Measurements from ENCODE around the gene N4BP2L2. TPM values are rescaled to one million over a fixed set of nuclear protein-coding genes. Genes with fewer than 3 reads are reported as not detected.

Gene N4BP2L2
- total RNA-seq, 4 donors from 2014 or later, result 142 to 623 (median 163) TPM

DNA sequence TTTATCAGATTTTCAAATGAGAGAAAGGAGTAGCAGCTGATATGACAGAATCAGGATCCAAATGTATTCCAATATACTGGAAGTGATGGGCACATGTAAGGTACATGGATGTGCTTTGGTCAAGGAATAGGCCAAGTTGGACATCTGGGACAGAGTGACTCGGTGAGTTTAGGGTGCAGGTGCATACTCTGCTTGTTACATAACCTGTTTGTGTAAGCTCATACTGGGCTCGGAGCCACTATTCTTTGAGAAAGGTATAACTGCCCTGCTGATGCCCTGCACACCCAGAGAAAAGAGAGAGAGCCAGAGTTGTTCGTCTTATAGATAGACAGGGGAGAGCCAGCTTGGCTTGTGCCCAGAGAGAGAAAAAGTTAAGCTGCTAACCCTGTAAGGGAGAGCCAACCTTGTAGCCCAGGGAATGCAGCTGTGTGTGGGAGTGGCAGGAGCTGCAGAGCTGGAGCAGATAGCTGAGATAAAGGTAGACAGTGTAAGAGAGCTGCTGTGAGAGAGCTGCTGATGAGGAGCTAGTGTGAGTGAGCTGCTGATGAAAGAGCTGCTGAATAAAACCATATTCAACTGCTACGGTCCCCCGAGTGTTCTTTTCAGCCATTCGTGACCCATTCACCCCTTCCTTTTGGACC lies 70.0 kb downstream of the N4BP2L2 start:
- TF ChIP-seq, protein P1, sequence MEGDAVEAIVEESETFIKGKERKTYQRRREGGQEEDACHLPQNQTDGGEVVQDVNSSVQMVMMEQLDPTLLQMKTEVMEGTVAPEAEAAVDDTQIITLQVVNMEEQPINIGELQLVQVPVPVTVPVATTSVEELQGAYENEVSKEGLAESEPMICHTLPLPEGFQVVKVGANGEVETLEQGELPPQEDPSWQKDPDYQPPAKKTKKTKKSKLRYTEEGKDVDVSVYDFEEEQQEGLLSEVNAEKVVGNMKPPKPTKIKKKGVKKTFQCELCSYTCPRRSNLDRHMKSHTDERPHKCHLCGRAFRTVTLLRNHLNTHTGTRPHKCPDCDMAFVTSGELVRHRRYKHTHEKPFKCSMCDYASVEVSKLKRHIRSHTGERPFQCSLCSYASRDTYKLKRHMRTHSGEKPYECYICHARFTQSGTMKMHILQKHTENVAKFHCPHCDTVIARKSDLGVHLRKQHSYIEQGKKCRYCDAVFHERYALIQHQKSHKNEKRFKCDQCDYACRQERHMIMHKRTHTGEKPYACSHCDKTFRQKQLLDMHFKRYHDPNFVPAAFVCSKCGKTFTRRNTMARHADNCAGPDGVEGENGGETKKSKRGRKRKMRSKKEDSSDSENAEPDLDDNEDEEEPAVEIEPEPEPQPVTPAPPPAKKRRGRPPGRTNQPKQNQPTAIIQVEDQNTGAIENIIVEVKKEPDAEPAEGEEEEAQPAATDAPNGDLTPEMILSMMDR (IDR thresholded peaks at IDR 0.05; ENCODE audit: low read depth), result no peak

DNA sequence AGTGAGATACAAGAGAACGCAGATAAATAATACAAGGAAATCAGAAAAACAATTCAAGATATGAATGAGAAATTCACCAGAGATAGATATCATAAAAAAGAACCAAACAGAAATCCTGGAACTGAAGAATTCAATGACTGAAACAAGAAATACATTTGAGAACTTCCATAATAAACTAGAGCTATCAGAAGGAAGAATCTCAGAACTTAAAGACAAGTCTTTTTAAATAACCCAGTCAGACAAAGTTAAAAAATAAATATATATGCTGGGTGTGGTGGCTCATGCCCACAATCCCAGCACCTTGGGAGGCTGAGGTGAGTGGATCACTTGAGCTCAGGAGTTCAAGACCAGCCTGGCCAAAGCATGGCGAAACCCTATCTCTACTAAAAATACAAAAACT lies 82.0 kb downstream of the N4BP2L2 start:
- TF ChIP-seq, protein P1 (IDR thresholded peaks at IDR 0.05; ENCODE audit: low read depth), result no peak

DNA sequence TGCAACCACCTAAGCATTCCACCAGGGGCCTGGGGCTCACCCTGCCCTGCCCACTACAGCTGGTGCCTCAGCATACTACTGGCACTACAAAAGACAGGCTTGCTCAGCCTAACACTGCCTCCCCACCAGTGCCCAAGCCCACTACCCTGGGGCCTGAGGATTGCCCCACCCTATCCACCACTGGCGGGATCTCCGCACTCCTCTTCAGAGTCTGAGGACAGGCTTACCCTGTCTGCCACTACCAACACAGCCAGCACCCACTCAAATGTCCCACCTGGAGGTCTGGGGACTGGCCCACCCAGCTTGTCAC lies 83.0 kb downstream of the N4BP2L2 start:
- TF ChIP-seq, protein P1 (IDR thresholded peaks at IDR 0.05; ENCODE audit: low read depth), result no peak

DNA sequence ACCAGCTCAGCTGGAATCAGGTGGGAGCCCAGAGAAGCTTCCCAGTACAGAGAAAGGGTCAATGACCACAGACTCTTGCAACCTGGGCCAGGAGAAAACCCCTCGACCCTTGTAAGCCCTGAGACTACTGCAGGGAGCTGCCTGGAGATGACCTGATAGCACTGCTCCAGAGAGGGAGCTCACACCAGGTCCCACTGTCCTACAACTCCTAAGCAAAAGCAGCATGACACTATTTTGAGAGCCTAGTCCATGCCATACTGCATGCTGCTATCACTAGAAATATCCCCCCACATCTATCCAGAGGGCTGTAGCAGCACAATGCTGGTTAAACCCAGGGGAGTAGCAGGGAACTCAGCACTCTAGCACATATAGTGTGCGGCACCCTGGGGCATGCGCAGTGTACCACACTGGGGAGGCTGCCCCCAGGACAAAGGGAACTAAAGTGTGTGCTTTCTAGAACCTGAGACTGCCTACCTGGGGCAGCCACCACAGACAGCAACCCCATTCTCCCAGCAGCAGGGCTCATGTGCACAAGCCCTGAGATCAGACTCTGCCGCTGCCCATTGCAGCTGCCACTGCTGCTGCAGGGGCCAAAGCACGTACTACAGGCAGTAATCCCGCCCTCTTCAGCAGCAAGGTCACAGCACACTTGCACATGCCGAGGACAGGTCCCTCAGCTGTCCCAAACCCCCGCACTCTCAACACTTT lies 83.6 kb downstream of the N4BP2L2 start:
- TF ChIP-seq, protein P1 (IDR thresholded peaks at IDR 0.05; ENCODE audit: low read depth), result no peak

DNA sequence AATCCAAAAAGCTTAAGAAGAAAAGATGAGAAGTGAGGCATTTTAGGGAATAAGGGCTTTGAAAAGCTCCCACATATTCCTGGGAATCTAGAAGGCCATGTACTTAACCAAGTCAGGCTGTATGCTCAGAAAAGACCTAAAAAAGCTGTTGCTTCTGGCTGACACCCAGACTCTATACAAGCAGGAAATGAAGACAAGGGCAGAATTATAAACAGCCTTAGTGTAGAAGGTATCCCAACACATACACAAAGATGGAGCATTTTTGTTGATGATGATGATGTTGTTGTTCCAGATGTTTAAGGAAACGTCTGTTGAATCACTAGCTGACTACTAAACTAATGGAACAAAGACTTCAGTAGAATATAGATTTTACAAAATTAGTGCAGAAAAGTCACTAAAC lies 84.6 kb downstream of the N4BP2L2 start:
- TF ChIP-seq, protein P1 (IDR thresholded peaks at IDR 0.05; ENCODE audit: low read depth), result no peak

DNA sequence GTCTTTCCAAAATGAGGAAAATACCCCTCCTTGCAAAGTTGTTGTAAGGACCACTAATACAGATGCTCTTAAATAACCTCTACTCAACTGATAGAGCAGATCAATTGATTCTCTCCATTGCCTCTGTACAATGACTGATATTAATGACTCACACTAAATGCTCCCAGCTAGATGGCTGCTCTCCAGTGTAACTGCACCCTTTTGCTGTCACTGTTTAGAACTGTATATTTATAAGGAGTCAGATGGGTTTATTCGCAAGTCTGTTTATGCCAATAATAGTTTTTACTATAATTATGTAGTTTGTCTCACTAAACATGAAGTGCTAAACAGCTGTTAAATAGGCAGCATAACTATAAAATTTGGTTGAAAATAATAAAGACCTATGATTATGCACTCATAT lies 89.6 kb downstream of the N4BP2L2 start:
- TF ChIP-seq, protein P1 (IDR thresholded peaks at IDR 0.05; ENCODE audit: low read depth), result no peak

DNA sequence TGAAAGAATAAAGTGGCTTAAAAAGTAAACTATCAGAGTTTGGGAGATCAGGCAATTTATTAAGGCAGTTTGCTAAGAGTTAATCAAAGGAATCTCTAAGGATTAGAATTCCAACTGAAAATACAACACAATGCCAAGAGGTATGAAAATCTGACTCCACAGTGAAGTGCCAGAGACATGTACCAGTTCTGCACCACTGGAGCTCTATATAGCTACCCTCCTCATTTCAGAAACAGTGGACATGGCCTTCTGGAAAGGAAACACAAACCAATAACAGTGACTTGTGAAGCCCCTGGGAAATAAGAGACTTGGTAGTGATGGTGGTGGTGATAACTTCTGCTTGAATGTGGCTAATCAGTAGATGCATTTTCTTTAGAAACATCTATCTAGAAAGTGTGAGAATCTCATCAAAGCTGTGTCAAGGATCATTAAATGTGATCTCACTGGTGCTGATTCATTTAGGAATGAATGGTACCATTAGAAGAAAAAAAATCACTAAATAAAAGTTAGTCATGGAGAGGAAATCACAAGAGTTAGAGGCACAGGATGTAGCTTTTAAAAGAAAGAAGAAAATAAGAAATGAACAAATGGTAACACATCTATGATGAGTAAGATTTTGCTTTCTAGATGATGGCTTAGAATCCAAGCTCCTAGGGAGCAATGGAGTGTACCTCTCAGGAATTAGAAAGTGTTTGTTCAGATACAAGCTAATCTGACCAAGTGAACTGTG lies 90.5 kb downstream of the N4BP2L2 start:
- TF ChIP-seq, protein P1 (IDR thresholded peaks at IDR 0.05; ENCODE audit: low read depth), result no peak
